DND-41 (cell line): Measurements from ENCODE around the gene TTC24.

Experiments used
- ATAC-seq: fragments of 200-7000 bp; cut with Tn5 transposase; 3 replicates; pipeline ENCODE4 v1.9.1; 2021; ENCODE audit warnings: low read depth; ENCODE audit not compliant: insufficient read depth
- DNase-seq: peaks from one replicate; pipeline ENCODE4 v3.0.0-alpha.2; 2020
- H2AFZ ChIP-seq: 2 replicates; pipeline ENCODE4 v1.6.0; 2012; ENCODE audit warnings: low read depth, low read length
- H3K27ac ChIP-seq: 2 replicates; pipeline ENCODE4 v1.5.1; 2012; ENCODE audit warnings: low read length, inconsistent platforms
- H3K27me3 ChIP-seq: fragments of 200-600 bp; sonication (generic); 2 replicates; pipeline ENCODE4 v1.6.0; 2012; ENCODE audit warnings: low read length, mild to moderate bottlenecking, inconsistent platforms; ENCODE audit not compliant: insufficient read depth, poor library complexity
- H3K36me3 ChIP-seq: 2 replicates; pipeline ENCODE4 v1.5.1; 2012; ENCODE audit warnings: low read length, inconsistent platforms; ENCODE audit not compliant: insufficient read depth
- H3K4me1 ChIP-seq: 2 replicates; pipeline ENCODE4 v1.5.1; 2012; ENCODE audit warnings: mild to moderate bottlenecking, low read length; ENCODE audit not compliant: insufficient read depth
- H3K4me2 ChIP-seq: 2 replicates; pipeline ENCODE4 v1.6.0; 2012; ENCODE audit warnings: mild to moderate bottlenecking, moderate library complexity, low read length, inconsistent platforms; ENCODE audit not compliant: insufficient read depth
- H3K4me3 ChIP-seq, 2 experiments: fragments of 200-600 bp in 1 of 2; shearing (Covaris generic) in 1 of 2; 2 replicates each; pipeline ENCODE4 v1.5.1; 2012 to 2016; ENCODE audit warnings: inconsistent platforms in 2 of 2, low read length in 2 of 2, mild to moderate bottlenecking in 2 of 2, low read depth in 1 of 2, moderate library complexity in 1 of 2
- H3K79me2 ChIP-seq: 2 replicates; pipeline ENCODE4 v1.6.0; 2012; ENCODE audit warnings: low read length, inconsistent platforms; ENCODE audit not compliant: insufficient read depth
- H3K9ac ChIP-seq: 2 replicates; pipeline ENCODE4 v1.6.0; 2012; ENCODE audit warnings: low read depth, mild to moderate bottlenecking, inconsistent platforms, low read length, moderate library complexity
- H3K9me3 ChIP-seq: 2 replicates; pipeline ENCODE4 v1.5.1; 2012; ENCODE audit warnings: low read length, moderate library complexity, mild to moderate bottlenecking, inconsistent platforms; ENCODE audit not compliant: insufficient read depth, severe bottlenecking
- H4K20me1 ChIP-seq: 2 replicates; pipeline ENCODE4 v1.6.0; 2012; ENCODE audit warnings: low read length; ENCODE audit not compliant: insufficient read depth
- EZH2 ChIP-seq: IDR thresholded peaks from 3 replicates; pipeline ENCODE4 v1.6.1; 2012; ENCODE audit warnings: borderline replicate concordance, low read depth, mild to moderate bottlenecking, moderate library complexity, low read length, inconsistent platforms; ENCODE audit not compliant: severe bottlenecking
- TF ChIP-seq, protein P1 (sequence below): IDR thresholded peaks from 2 replicates; pipeline ENCODE4 v1.5.1; 2012; ENCODE audit warnings: borderline replicate concordance, low read length, moderate library complexity, mild to moderate bottlenecking; ENCODE audit not compliant: poor library complexity, severe bottlenecking; ENCODE audit errors: extremely low read depth

TTC24 gene

DNA sequence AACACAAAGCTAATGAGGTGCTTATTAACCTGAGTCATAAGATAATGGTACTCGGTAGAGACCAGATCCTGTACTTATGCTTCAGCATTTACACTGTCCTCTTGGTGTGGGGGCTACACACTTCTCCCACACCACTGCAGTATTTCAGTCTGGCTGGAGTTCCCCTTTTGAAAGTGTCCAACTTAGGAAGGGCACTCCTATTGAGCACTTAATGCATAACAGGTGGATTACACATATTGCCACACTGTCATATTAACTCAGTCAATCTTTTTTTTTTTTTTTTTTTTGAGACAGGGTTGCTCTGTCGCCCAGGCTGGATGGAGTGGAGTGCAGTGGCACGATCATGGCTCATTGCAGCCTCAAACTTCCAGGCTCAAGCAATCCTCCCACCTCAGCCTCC lies 20.3 kb downstream of the TTC24 start:
- ATAC-seq: peak; percentile 20; the same call in 1 of the 3 replicates
- H3K9ac ChIP-seq: peak overlapping the region; percentile 67

DNA sequence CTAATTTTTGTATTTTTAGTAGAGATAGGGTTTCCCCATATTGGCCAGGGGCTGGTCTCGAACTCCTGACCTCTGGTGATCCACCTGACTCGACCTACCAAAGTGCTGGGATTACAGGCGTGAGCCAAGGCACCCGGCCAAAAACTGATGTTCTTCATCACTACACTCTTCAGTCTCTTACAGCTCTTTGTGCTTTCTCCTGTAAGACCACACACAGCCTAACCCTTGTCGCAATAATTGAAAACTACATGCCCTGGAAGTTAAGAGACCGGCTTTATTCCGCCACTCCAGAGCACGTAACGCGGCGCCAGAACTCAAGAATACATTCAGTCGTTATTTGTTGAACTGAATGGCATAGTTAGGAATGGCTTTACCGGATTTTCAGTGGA lies 21.2 kb downstream of the TTC24 start:
- Histone ChIP-seq H3K4me3 (peak overlapping the region; percentile 55 to 87), H3K79me2 (peaks cover 44% of the 10 kb centered on the region), H4K20me1 (peaks cover 7% of the 10 kb centered on the region; the same call in 1 of the 2 replicates), H3K27ac (peak overlapping the region; percentile 88), H3K4me1 (peaks cover 28% of the 10 kb centered on the region), H3K4me2 (peak overlapping the region; percentile 74), H3K27me3 (no peaks in the 10 kb centered on the region), H3K36me3 (peaks cover 38% of the 10 kb centered on the region), H2AFZ (peak overlapping the region; percentile 93), H3K9ac (peak overlapping the region; percentile 67), H3K9me3 (no peaks in the 10 kb centered on the region)
- ATAC-seq (peak; percentile 20), DNase-seq (no peak)
- TF ChIP-seq EZH2: no peak
- TF ChIP-seq, protein P1, sequence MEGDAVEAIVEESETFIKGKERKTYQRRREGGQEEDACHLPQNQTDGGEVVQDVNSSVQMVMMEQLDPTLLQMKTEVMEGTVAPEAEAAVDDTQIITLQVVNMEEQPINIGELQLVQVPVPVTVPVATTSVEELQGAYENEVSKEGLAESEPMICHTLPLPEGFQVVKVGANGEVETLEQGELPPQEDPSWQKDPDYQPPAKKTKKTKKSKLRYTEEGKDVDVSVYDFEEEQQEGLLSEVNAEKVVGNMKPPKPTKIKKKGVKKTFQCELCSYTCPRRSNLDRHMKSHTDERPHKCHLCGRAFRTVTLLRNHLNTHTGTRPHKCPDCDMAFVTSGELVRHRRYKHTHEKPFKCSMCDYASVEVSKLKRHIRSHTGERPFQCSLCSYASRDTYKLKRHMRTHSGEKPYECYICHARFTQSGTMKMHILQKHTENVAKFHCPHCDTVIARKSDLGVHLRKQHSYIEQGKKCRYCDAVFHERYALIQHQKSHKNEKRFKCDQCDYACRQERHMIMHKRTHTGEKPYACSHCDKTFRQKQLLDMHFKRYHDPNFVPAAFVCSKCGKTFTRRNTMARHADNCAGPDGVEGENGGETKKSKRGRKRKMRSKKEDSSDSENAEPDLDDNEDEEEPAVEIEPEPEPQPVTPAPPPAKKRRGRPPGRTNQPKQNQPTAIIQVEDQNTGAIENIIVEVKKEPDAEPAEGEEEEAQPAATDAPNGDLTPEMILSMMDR: no peak

More for the DNA sequence above, 20.3 kb downstream of the TTC24 start:
- peaks cover 28% of the 10 kb centered on the region for H3K4me1 ChIP-seq
- no peaks in the 10 kb centered on the region for H3K9me3 ChIP-seq
- TF ChIP-seq, protein P1: peak; percentile 31
- TF ChIP-seq EZH2: no peak
- peaks cover 47% of the 10 kb centered on the region for H3K36me3 ChIP-seq
- peaks cover 7% of the 10 kb centered on the region; the same call in 1 of the 2 replicates for H4K20me1 ChIP-seq
- no peaks in the 10 kb centered on the region for H3K27me3 ChIP-seq
- peak overlapping the region; percentile 74; the same call in 1 of the 2 replicates for H3K4me2 ChIP-seq
- peaks cover 44% of the 10 kb centered on the region for H3K79me2 ChIP-seq
- no peak overlapping the region for H2AFZ ChIP-seq
- H3K27ac ChIP-seq: no peak overlapping the region
- H3K4me3 ChIP-seq: peak overlapping the region in 1 of 2 experiments; percentile 87; a peak in 1 of 4 replicates
- DNase-seq: no peak

DNA sequence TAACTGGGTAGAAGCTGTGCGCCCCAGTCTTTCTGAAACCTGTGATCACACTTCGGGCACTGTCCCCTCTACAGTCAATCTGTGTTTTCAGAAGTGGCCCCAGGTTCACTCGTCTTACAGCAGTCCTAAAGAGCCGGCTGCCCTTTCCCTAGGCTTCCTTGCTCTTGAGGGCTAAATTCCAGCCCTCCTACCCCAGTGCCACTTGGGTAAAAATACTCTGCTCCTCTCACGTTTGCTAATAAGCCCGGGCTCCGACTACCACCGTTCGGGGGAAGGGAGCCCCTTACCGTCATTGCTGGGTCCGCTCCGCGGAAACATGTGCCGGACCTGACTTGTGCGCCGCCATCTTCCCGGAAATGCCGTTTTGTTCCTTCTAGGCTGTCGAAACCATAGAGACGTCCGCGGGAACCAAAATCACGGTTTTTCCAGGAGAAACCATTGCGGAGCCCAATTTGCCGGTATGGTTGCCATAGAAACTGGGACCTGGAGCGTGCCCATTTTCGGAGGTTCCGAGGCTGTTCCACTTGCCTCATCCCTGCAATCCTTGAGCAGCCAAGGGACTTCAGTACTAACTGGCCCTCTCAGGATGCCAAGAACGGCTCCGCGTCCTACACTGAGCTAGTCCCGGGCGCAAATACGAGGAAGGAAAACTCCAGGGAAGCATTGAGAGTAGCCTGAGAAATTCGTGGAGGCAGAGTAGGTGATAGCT lies 21.8 kb downstream of the TTC24 start, which contains the start of gene GPATCH4:
Gene GPATCH4 (minus strand): TSS at position 358 of the 709 bp plus-strand sequence.
- H3K4me3 ChIP-seq: peak within 1 kb of the TSS; percentile 55 to 87
- peaks cover 6% of the 10 kb centered on the region; the same call in 1 of the 2 replicates for H4K20me1 ChIP-seq
- H3K9ac ChIP-seq: peak within 1 kb of the TSS; percentile 67
- ATAC-seq: peak; percentile 86
- peak within 1 kb of the TSS; percentile 93 for H2AFZ ChIP-seq
- H3K27ac ChIP-seq: peak within 1 kb of the TSS; percentile 88
- peaks cover 32% of the 10 kb centered on the region for H3K36me3 ChIP-seq
- H3K4me2 ChIP-seq: peak within 1 kb of the TSS; percentile 74
- H3K27me3 ChIP-seq: no peaks in the 10 kb centered on the region
- H3K4me1 ChIP-seq: peaks cover 28% of the 10 kb centered on the region
- peaks cover 44% of the 10 kb centered on the region for H3K79me2 ChIP-seq
- peak; percentile 87 for DNase-seq
- no peak for TF ChIP-seq EZH2
- TF ChIP-seq, protein P1: no peak
- H3K9me3 ChIP-seq: no peaks in the 10 kb centered on the region
